H9 (cell line): ENCODE results near the gene STAB1. TPM values are rescaled to one million over a fixed set of nuclear protein-coding genes. Genes with fewer than 3 reads are reported as not detected.

Experiments used
- DNase-seq: peaks from one replicate; pipeline ENCODE4 v3.0.0-alpha.2; 2017
- H2AFZ ChIP-seq: one replicate; pipeline ENCODE4 v1.6.1; 2013; ENCODE audit warnings: mild to moderate bottlenecking, low read length, control low read depth, moderate library complexity
- H2AK5ac ChIP-seq: 2 replicates; pipeline ENCODE4 v1.6.1; 2013; ENCODE audit warnings: low read length, control low read depth, mixed read lengths; ENCODE audit not compliant: insufficient read length
- H2BK120ac ChIP-seq: one replicate; pipeline ENCODE4 v1.6.1; 2013; ENCODE audit warnings: low read depth, mild to moderate bottlenecking, low read length, control low read depth, inconsistent platforms; ENCODE audit not compliant: poor library complexity, severe bottlenecking
- H2BK12ac ChIP-seq: 2 replicates; pipeline ENCODE4 v1.6.1; 2013; ENCODE audit warnings: low read length, control low read depth, mixed read lengths, low read depth; ENCODE audit not compliant: insufficient read length
- H2BK15ac ChIP-seq: 2 replicates; pipeline ENCODE4 v1.6.1; 2013; ENCODE audit warnings: low read depth, low read length, control low read depth
- H2BK20ac ChIP-seq: one replicate; pipeline ENCODE4 v1.6.1; 2013; ENCODE audit warnings: low read depth, mild to moderate bottlenecking, low read length, control low read depth, inconsistent platforms; ENCODE audit not compliant: poor library complexity, severe bottlenecking
- H2BK5ac ChIP-seq: 2 replicates; pipeline ENCODE4 v1.6.1; 2013; ENCODE audit warnings: low read length, control low read depth, mixed read lengths; ENCODE audit not compliant: insufficient read length
- H3K14ac ChIP-seq: 2 replicates; pipeline ENCODE4 v1.6.1; 2013; ENCODE audit warnings: low read length, control low read depth; ENCODE audit not compliant: insufficient read depth
- H3K18ac ChIP-seq: 2 replicates; pipeline ENCODE4 v1.6.1; 2013; ENCODE audit warnings: low read depth, mild to moderate bottlenecking, mixed read lengths, low read length, control low read depth; ENCODE audit not compliant: insufficient read length
- H3K23ac ChIP-seq: 2 replicates; pipeline ENCODE4 v1.6.1; 2013; ENCODE audit warnings: low read length, control low read depth, mixed read lengths, low read depth; ENCODE audit not compliant: insufficient read length
- H3K23me2 ChIP-seq: 2 replicates; pipeline ENCODE4 v1.6.1; 2013; ENCODE audit warnings: low read depth, mild to moderate bottlenecking, mixed read lengths, low read length, control low read depth; ENCODE audit not compliant: insufficient read length, poor library complexity, severe bottlenecking
- H3K27ac ChIP-seq: 2 replicates; pipeline ENCODE4 v1.5.1; 2013; ENCODE audit warnings: low read length, control low read depth, mixed read lengths, low read depth; ENCODE audit not compliant: insufficient read length
- H3K27me3 ChIP-seq: 2 replicates; pipeline ENCODE4 v1.6.1; 2013; ENCODE audit warnings: low read length, control low read depth, inconsistent platforms; ENCODE audit not compliant: insufficient read depth
- H3K4ac ChIP-seq: 2 replicates; pipeline ENCODE4 v1.6.1; 2013; ENCODE audit warnings: low read depth, mild to moderate bottlenecking, control low read depth, inconsistent platforms, low read length, moderate library complexity
- H3K4me1 ChIP-seq: 2 replicates; pipeline ENCODE4 v1.6.1; 2013; ENCODE audit warnings: low read length, control low read depth, inconsistent platforms; ENCODE audit not compliant: insufficient read depth
- H3K4me2 ChIP-seq: 2 replicates; pipeline ENCODE4 v1.6.1; 2013; ENCODE audit warnings: low read length, control low read depth, mixed read lengths; ENCODE audit not compliant: insufficient read length, insufficient read depth
- H3K56ac ChIP-seq: 2 replicates; pipeline ENCODE4 v1.6.1; 2013; ENCODE audit warnings: low read depth, mild to moderate bottlenecking, mixed read lengths, low read length, control low read depth; ENCODE audit not compliant: insufficient read length
- H3K79me1 ChIP-seq: 2 replicates; pipeline ENCODE4 v1.6.1; 2013; ENCODE audit warnings: low read depth, mild to moderate bottlenecking, moderate library complexity, low read length, control low read depth, inconsistent platforms; ENCODE audit not compliant: insufficient read depth, poor library complexity, severe bottlenecking
- H3K79me2 ChIP-seq: 2 replicates; pipeline ENCODE4 v1.6.1; 2013; ENCODE audit warnings: low read length, control low read depth, inconsistent platforms; ENCODE audit not compliant: insufficient read depth
- H3K9ac ChIP-seq: 2 replicates; pipeline ENCODE4 v1.6.1; 2013; ENCODE audit warnings: low read length, control low read depth, mixed read lengths; ENCODE audit not compliant: insufficient read length; ENCODE audit errors: extremely low read depth
- H3K9me3 ChIP-seq: one replicate; pipeline ENCODE4 v1.6.1; 2013; ENCODE audit warnings: low read depth, low read length, inconsistent platforms; ENCODE audit not compliant: control insufficient read depth
- H3T11ph ChIP-seq: one replicate; pipeline ENCODE4 v1.6.1; 2013; ENCODE audit warnings: mild to moderate bottlenecking, low read length, control low read depth, inconsistent platforms
- H4K20me1 ChIP-seq: one replicate; pipeline ENCODE4 v1.6.1; 2013; ENCODE audit not compliant: control insufficient read depth, insufficient read length, insufficient read depth
- H4K5ac ChIP-seq: 2 replicates; pipeline ENCODE4 v1.6.1; 2013; ENCODE audit warnings: low read depth, mild to moderate bottlenecking, mixed read lengths, low read length, control low read depth; ENCODE audit not compliant: insufficient read length
- H4K8ac ChIP-seq: replicated peaks from 2 replicates; pipeline ENCODE4 v1.6.1; 2013; ENCODE audit warnings: low read length, control low read depth, mixed read lengths, low read depth; ENCODE audit not compliant: insufficient read length
- H4K91ac ChIP-seq: 2 replicates; pipeline ENCODE4 v1.6.1; 2013; ENCODE audit warnings: low read depth, mild to moderate bottlenecking, moderate library complexity, mixed read lengths, low read length, control low read depth; ENCODE audit not compliant: insufficient read length
- H3K27ac Mint-ChIP-seq, 3 experiments: 2 replicates in 2 of 3; 3 replicates in 1 of 3; pipeline ENCODE4 v1.8.0; 2020 to 2021; ENCODE audit warnings: mixed read lengths in 3 of 3, mild to moderate bottlenecking in 1 of 3, moderate library complexity in 1 of 3
- H3K27me3 Mint-ChIP-seq: 2 replicates; pipeline ENCODE4 v1.8.0; 2021; ENCODE audit warnings: low read depth, mild to moderate bottlenecking, moderate library complexity, mixed read lengths
- H3K36me3 Mint-ChIP-seq, 3 experiments: 2 replicates in 2 of 3; 3 replicates in 1 of 3; pipeline ENCODE4 v1.8.0; 2020 to 2021; ENCODE audit warnings: low read depth in 3 of 3, mixed read lengths in 3 of 3; ENCODE audit not compliant: insufficient read depth in 1 of 3
- H3K4me1 Mint-ChIP-seq, 2 experiments: 2 replicates each; pipeline ENCODE4 v1.8.0; 2020; ENCODE audit warnings: mixed read lengths in 2 of 2
- H3K4me3 Mint-ChIP-seq, 2 experiments: 2 replicates in 1 of 2; 3 replicates in 1 of 2; pipeline ENCODE4 v1.8.0; 2020 to 2021; ENCODE audit warnings: mild to moderate bottlenecking in 2 of 2, mixed read lengths in 2 of 2, moderate library complexity in 1 of 2
- H3K9me3 Mint-ChIP-seq, 2 experiments: 2 replicates in 1 of 2; 3 replicates in 1 of 2; pipeline ENCODE4 v1.8.0; 2020; ENCODE audit warnings: mild to moderate bottlenecking in 2 of 2, mixed read lengths in 2 of 2, moderate library complexity in 1 of 2
- WGBS: extraction: QIAGEN DNeasy Blood & Tissue Kit; methylation state at CpG from one replicate; pipeline ENCODE4 v1.1.7; 2013; ENCODE audit warnings: missing lambda C conversion rate, low lambda C conversion rate, mixed read lengths; ENCODE audit not compliant: insufficient read length; ENCODE audit errors: extremely low coverage; 5-methylcytosine and 5-hydroxymethylcytosine counted together
- total RNA-seq: library from RNA; stranded (reverse); gene quantifications from 2 replicates; pipeline ENCODE4 v1.2.1, GENCODE V29; 2021
- TF ChIP-seq, protein P1 (sequence below): fragments of 200-600 bp; sonication (generic); conservative IDR thresholded peaks from 3 replicates; pipeline ENCODE4 v1.8.0; 2021; ENCODE audit warnings: antibody characterized with exemption, mild to moderate bottlenecking

The STAB1 gene
- total RNA-seq, 1 experiment from 2014 or later: 1.5 TPM

DNA sequence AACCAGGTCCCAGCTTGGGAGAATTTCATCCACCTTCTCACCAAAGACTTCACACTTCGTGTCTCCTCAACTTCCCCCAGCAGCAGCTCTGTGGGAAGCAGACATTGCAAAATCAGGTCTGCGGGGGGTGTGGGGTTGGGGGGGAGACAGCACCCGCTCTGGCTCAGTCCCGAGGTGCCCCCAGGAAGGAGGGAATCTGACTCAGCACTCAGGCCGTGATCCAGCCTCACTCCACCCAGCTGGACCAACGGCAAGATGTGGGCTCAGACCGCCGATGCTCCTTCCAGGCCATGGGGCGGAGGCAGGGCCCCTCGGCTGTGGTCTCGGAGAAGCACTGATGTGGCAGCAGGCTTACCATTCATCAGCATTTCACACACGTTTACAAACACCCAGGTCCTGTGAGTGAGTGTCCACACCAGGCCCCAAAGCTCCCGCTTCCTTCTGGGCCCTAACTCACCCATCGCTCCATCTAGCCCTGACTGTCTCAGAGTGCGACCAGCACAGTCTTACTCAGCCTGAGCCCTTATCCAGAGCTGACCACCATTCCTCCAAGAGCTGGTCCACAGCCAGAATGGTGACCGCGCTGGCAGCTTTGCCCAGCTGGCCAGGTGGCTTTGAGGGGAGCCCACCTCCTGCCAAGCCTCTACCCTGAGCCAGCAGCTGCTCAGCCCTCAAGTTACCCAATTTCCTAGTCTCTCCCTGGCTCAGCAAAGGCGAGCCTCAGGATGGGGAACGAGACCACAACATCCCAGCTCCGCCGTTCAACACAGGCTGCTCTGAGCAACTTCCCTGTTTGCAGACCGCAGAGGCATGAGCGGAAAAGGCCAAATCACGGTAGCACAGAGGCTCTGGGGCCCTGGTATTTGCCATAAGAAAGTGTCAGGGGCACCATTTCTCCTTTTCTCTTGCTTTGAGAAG lies 3.3 kb downstream of the STAB1 start:
- H4K5ac ChIP-seq: no peak overlapping the region
- TF ChIP-seq, protein P1, sequence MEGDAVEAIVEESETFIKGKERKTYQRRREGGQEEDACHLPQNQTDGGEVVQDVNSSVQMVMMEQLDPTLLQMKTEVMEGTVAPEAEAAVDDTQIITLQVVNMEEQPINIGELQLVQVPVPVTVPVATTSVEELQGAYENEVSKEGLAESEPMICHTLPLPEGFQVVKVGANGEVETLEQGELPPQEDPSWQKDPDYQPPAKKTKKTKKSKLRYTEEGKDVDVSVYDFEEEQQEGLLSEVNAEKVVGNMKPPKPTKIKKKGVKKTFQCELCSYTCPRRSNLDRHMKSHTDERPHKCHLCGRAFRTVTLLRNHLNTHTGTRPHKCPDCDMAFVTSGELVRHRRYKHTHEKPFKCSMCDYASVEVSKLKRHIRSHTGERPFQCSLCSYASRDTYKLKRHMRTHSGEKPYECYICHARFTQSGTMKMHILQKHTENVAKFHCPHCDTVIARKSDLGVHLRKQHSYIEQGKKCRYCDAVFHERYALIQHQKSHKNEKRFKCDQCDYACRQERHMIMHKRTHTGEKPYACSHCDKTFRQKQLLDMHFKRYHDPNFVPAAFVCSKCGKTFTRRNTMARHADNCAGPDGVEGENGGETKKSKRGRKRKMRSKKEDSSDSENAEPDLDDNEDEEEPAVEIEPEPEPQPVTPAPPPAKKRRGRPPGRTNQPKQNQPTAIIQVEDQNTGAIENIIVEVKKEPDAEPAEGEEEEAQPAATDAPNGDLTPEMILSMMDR: no peak
- no peak overlapping the region for H3K18ac ChIP-seq
- Mint-ChIP-seq H3K27me3 (no peaks in the 10 kb centered on the region), H3K9me3 (no peaks in the 10 kb centered on the region), H3K27ac (no peak overlapping the region; a peak in 1 of 7 replicates), H3K36me3 (no peaks in the 10 kb centered on the region), H3K4me1 (peaks cover 5 to 8% of the 10 kb centered on the region in 2 experiments), H3K4me3 (no peak overlapping the region)
- H3K79me1 ChIP-seq: no peaks in the 10 kb centered on the region
- no peak overlapping the region for H3K4ac ChIP-seq
- H3K9me3 ChIP-seq: no peaks in the 10 kb centered on the region
- H2AFZ ChIP-seq: no peak overlapping the region
- no peak overlapping the region; the same call in 1 of the 2 replicates for H3K14ac ChIP-seq
- H4K91ac ChIP-seq: no peak overlapping the region
- H3K23ac ChIP-seq: no peak overlapping the region
- no peaks in the 10 kb centered on the region for H3K4me1 ChIP-seq
- no peaks in the 10 kb centered on the region for H4K20me1 ChIP-seq
- no peak overlapping the region for H3K56ac ChIP-seq
- H3K79me2 ChIP-seq: no peaks in the 10 kb centered on the region
- H2BK20ac ChIP-seq: no peak overlapping the region
- no peak overlapping the region for H2BK12ac ChIP-seq
- H3K27ac ChIP-seq: no peak overlapping the region
- H3T11ph ChIP-seq: no peak overlapping the region
- no peak overlapping the region for H2BK15ac ChIP-seq
- H3K23me2 ChIP-seq: no peaks in the 10 kb centered on the region
- no peak overlapping the region for H4K8ac ChIP-seq
- no peak overlapping the region for H2AK5ac ChIP-seq
- no peak for DNase-seq
- H3K4me2 ChIP-seq: no peak overlapping the region
- no peak overlapping the region for H2BK5ac ChIP-seq
- no peak overlapping the region for H3K9ac ChIP-seq
- no peaks in the 10 kb centered on the region for H3K27me3 ChIP-seq
- WGBS: no CpG with 5 or more reads among the region's 24 CpGs
- no peak overlapping the region for H2BK120ac ChIP-seq
